ENCODE data around the gene RETREG3.
"Not testable (repeated sequence)": the region's sequence is repeated elsewhere in the genome, so short reads cannot be mapped to it uniquely, and the experiment has no call there.

Gene RETREG3, protein sequence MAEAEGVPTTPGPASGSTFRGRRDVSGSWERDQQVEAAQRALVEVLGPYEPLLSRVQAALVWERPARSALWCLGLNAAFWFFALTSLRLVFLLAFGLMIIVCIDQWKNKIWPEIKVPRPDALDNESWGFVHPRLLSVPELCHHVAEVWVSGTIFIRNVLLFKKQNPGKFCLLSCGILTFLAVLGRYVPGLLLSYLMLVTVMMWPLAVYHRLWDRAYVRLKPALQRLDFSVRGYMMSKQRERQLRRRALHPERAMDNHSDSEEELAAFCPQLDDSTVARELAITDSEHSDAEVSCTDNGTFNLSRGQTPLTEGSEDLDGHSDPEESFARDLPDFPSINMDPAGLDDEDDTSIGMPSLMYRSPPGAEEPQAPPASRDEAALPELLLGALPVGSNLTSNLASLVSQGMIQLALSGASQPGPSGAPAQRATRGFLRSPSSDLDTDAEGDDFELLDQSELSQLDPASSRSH

GRCh38 chr17:42609182-42609813 is at the start of gene RETREG3, which contains the start of gene TUBG1:
TSS of gene RETREG3 (minus strand) at chr17:42609374. CDS start at chr17:42609324, 50 bp downstream.
TSS of gene TUBG1 (plus strand) at chr17:42609683. CDS start at chr17:42609738, 55 bp downstream.
- DNase-seq: peak; percentile 99

DNA sequence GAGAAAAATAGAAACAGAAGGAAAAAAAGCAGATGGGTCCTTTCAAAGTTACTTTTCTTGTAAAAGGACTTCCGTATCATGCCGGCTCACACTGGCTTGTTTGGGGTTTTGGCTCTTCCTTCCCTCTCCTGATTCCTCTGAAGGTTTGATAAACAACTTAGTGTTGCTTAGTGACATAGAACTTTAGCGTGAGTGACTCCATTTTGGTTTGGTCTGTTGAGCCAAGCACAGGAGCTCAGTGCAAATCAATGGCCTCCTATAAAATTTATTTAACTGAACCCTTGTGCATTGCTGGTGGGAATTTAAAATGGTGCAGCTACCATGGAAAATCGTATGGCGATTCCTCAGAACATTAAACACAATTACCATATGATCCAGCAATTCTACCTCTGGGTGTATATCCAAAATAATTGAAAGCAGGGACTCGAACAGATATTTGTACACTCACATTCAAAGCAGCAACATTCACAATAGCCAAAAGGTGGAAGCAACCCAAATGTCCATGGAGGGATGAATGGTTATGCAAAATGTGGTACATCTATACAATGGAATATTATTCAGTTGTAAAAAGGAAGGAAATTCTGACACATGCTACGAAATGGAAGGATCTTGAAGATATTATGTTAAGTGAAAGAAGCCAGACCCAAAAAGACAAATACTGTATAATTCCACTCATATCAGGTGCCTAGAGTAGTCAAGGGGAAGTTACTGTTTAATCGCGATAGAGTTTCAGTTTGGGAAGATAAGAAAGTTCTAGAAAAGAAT is 48.8 kb upstream of the RETREG3 start:
- no peak for DNase-seq

DNA sequence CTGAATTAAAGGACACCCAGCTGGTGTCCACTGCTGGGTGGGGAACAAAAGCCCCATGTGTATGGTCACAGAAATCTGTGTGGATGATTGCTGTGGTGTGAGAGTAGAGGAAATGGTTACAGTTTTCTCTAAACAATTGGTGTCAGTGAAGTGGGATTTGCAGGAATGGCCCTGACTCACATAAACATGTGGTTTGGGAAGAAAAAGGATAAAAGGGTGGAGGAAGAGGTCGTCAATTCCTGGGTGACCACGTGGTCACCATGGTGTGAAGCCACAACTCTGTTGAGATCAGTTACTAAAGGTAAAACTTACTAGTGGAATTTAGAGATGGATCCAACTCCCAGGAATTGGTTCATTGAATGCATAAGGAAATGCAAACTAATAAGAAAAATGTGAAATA is 46.4 kb upstream of the RETREG3 start:
- DNase-seq: no peak

GRCh38 chr17:42653179-42654124 is 44.3 kb upstream of the RETREG3 start:
- DNase-seq: no peak

DNA sequence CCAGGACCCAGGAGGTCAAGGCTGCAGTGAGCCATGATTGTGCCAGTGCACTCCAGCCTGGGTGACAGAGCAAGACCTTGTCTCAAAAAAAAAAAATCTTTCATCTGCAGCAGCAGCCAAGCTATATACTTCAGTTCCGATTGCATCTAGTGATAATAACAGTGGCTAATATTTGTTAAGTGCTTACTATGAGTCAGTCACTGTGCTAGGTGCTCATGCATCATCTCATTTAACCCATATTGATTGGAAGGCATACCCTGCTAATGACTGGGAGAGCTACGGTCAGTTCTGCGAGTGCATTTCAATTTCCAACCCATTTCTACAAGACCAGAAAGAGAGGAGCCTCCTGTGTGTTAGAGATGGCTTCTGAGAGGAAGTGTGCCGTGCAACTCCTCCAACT is 42.2 kb upstream of the RETREG3 start:
- DNase-seq: no peak

DNA sequence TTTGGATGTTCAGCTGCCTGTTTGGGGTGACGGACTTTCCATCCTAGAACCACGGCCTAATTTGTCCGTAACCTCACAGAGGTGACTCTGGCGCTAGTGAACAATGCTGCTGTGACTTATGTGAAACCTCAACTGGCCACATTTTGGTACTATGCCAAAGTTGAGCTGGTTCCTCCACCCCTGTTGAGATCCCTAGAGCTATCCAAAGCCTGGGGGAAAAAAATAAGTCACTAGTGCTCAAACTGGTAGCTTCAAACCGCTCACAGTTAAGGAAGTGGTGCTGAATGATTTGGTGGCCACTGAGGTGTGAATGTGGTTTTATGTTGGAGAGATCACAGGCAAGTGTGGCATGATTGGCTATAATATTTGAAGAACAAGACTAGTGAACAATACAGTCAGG is 38.6 kb upstream of the RETREG3 start:
- DNase-seq: no peak

GRCh38 chr17:42642336-42642735 is 33.2 kb upstream of the RETREG3 start:
- DNase-seq: no peak

- no peak for DNase-seq
These were observed 30.9 kb upstream of the RETREG3 start for GRCh38 chr17:42640121-42640520.

DNA sequence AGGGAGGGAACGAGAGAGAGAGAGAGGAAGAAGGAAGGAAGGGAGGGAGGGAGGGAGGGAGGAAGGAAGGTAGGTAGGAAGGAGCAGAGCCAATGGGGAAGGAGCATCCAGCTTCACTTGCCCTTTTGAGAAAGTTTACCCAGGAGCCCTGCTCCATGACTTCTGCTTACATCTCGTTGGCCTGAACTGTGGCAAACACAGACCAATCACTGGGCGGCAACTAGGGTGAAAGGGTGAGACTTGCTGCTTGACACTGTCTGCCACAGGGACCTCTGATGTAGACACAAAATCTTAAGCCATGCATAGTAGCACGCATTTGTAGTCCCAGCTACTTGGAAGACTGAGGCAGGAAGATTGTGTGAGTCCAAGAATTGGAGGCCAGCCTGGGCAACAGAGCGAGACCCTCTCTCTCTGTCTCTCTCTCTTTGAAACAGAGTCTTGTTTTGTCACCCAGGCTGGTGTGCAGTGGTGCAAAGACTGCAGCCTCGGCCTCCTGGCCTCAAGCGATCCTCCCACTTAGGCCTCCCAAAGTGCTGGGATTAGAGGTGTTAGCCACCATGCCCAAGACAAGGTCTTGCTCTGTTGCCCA is 30.4 kb upstream of the RETREG3 start:
- no peak for DNase-seq

DNA sequence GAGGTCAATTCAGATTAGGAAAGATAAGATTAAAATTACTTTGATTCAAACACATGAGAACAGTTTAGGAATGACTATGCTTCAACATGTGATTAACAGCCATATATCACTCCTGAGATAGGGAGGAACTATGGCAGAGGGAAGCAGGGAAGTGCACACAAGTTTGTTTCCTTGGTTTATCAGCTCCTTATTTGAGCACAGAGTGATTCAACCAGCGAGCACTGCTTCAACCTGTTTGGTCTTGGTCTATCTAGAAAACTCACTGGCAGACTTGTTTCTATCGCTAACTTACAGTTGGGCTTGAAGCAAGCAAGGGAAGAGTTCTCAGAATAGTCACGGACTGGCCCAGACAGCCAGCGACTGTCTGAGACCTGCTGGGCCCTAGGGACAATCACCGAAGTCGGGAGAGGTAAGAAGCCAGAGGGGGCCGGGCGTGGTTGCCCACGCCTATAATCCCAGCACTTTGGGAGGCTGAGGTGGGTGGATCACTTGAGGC is 23.8 kb upstream of the RETREG3 start:
- DNase-seq: no peak

DNA sequence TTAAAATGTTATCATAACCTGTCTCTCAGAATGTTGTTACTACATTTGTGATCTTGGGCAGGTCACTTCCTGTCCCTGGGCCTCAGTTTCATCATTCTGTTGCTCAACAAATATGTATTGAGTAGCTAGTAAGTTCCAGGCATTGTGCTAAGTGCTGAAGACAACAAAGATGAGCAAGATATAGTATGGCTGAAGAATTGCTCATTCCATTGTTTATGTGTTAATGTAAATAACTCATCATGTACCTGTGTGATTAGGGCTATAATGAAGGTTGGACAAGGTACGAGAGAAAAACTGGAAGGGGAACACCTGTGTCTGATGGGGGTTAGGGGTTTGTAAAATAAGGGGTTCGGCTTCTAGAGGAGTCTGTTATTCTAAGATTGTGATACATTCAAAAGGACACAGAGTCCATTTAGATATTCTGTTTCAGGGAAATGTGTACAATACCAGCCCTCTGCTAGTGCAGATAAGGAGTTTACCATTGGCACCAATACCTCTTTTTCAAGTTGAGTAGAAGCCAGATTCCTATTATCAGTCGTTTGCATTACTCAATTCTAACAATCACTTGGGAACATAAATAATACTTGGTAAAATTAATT is 20.3 kb upstream of the RETREG3 start:
- no peak for DNase-seq

DNA sequence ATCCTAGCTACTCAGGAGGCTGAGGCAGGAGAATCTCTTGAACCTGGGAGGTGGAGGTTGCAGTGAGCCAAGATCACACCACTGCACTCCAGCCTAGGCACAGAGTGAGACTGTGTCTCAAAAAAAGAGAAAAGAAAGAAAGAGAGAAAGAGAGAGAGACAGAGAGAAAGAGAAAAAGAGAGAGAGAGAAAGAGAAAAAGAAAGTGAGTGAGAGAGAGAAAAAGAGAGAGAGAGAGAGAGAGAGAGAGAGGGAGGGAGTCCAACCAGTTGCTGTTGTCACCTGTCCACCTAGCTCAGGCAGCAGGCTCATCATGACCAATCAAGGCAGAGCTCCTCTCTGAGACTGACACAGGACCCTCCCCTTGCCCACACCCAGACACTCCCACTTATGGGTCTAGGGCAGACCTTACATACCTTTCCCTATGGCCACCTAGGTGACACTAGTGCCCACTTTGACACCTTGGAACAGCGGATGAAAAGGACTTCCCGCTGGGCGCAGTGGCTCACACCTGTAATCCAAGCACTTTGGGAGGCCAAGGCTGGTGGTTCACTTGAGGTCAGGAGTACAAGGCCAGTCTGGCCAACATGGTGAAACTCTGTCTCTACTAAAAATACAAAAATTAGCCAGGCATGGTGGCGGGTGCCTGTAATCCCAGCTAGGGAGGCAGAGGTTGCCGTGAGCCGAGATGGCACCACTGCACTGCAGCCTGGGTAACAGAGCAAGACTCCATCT is 18.0 kb upstream of the RETREG3 start:
- not testable (repeated sequence) for DNase-seq

GRCh38 chr17:42623732-42624596 is 14.8 kb upstream of the RETREG3 start:
- DNase-seq: no peak

- no peak for DNase-seq
These were observed 14.1 kb upstream of the RETREG3 start for GRCh38 chr17:42623271-42623670.

GRCh38 chr17:42621987-42622386 is 12.8 kb upstream of the RETREG3 start:
- not testable (repeated sequence) for DNase-seq

- DNase-seq: no peak
These were observed 9.4 kb upstream of the RETREG3 start for GRCh38 chr17:42618442-42619150.

GRCh38 chr17:42617956-42618431 is 8.8 kb upstream of the RETREG3 start:
- no peak for DNase-seq

DNA sequence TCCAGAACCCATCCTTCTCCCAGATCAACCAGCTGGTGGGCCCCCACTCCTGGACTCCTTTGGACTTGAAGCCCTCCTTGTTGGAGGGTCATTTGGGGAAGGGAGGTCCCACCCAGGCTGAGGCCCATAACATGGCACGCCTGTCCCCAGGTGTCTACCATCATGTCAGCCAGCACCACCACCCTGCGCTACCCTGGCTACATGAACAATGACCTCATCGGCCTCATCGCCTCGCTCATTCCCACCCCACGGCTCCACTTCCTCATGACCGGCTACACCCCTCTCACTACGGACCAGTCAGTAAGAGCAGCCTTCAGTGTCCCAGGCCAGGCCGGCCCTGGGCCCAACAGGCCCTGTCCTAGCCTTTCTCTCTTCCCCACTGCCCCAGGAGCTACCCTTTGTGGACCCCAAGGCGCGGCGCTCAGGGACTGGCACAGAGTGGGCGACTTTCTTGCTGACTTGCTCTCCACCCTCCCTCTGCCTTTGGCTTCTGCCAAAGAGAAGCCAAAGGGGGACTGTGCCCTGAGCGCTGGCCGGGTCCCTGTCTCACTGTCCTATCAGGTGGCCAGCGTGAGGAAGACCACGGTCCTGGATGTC is 4.6 kb upstream of the RETREG3 start:
- DNase-seq: no peak

Data from activated CD8-positive, alpha-beta memory T cell treated with anti-CD3 and anti-CD28 coated beads, Interleukin-2, amount 50 U/mL, for 4 hours (primary cell).